Activated CD4-positive, alpha-beta memory T cell treated with anti-CD3 and anti-CD28 coated beads, Interleukin-2, amount 10 ng/mL, durations not matched to agents 7 days and 5 days (primary cell): ENCODE measurements around the gene PRAF2. TPM values are rescaled to one million over a fixed set of nuclear protein-coding genes. Genes with fewer than 3 reads are reported as not detected.

ENCODE experiments used
- CTCF ChIA-PET: fragments of 350-600 bp; sonication (Branson Sonifier 250); formaldehyde crosslinking; loops from one replicate; lab custom pipeline; 2021; ENCODE audit warnings: antibody characterized with exemption, inconsistent platforms; lab: Charles Lee
- POLR2A ChIA-PET: fragments of 350-600 bp; sonication (Branson Sonifier 250); formaldehyde crosslinking; loops from one replicate; lab custom pipeline; 2021; ENCODE audit warnings: antibody characterized with exemption; lab: Charles Lee
- DNase-seq: peaks from one replicate; pipeline ENCODE4 v3.0.0-alpha.2; 2020
- H3K27ac Mint-ChIP-seq: one replicate; pipeline ENCODE4 v1.8.0; 2021; ENCODE audit warnings: mild to moderate bottlenecking, mixed read lengths
- H3K27me3 Mint-ChIP-seq: one replicate; pipeline ENCODE4 v1.8.0; 2021; ENCODE audit warnings: mixed read lengths
- H3K36me3 Mint-ChIP-seq: one replicate; pipeline ENCODE4 v1.8.0; 2021; ENCODE audit warnings: low read depth, mixed read lengths
- H3K4me1 Mint-ChIP-seq: one replicate; pipeline ENCODE4 v1.8.0; 2021; ENCODE audit warnings: mixed read lengths
- H3K4me3 Mint-ChIP-seq: one replicate; pipeline ENCODE4 v1.8.0; 2021; ENCODE audit warnings: mild to moderate bottlenecking, mixed read lengths
- H3K9me3 Mint-ChIP-seq: one replicate; pipeline ENCODE4 v1.8.0; 2021; ENCODE audit warnings: mixed read lengths
- total RNA-seq, 2 experiments: library from RNA; stranded (reverse); gene quantifications; one replicate each; pipeline ENCODE4 v1.2.3, GENCODE V29; 2021

The PRAF2 gene
- total RNA-seq, 2 experiments from 2014 or later, result 21.1 to 23.9 TPM

- Mint-ChIP-seq H3K4me1 (peaks cover 28% of the 10 kb centered on the region), H3K36me3 (no peaks in the 10 kb centered on the region), H3K4me3 (peak overlapping the region; percentile 74), H3K9me3 (no peaks in the 10 kb centered on the region), H3K27me3 (no peaks in the 10 kb centered on the region), H3K27ac (peak overlapping the region; percentile 71)
- CTCF ChIA-PET, result no interaction called here
- POLR2A ChIA-PET, result no interaction called here
- DNase-seq, result no peak
Measured at GRCh38 chrX:49054073-49054762, 19.6 kb downstream of the PRAF2 start.

- H3K36me3 Mint-ChIP-seq, result no peaks in the 10 kb centered on the region
- ChIA-PET CTCF (interaction anchor here (0.5 kb wide), 1 partner anchor 43 kb away, joined by 3 read pairs; no protein-coding TSS in a partner anchor), POLR2A (interaction anchor here (0.7 kb wide), 1 partner anchor 10 kb away, joined by 3 read pairs; the partner anchor contains the start of gene TFE3)
- peaks cover 28% of the 10 kb centered on the region for H3K4me1 Mint-ChIP-seq
- no peaks in the 10 kb centered on the region for H3K9me3 Mint-ChIP-seq
- peak; percentile 74 for DNase-seq
- no peaks in the 10 kb centered on the region for H3K27me3 Mint-ChIP-seq
- peak overlapping the region; percentile 79 for H3K27ac Mint-ChIP-seq
- peak overlapping the region; percentile 74 for H3K4me3 Mint-ChIP-seq
Measured at GRCh38 chrX:49053223-49054072, 20.4 kb downstream of the PRAF2 start.

DNA sequence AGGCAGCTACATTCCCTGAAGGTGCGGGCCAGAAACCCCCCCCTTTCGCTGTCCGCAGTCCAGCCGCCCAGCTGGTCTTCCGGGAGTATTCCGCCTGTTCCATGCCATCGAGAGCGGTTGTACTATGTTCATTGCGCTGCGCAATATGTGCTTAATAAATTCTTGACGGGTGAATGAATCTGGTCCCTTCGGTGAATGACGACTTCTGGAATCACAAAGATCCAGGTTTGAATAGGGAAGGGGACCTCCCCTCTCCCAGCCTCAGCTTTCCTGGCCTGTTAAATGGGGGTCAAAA, 29.9 kb downstream of the PRAF2 start:
- H3K9me3 Mint-ChIP-seq, result no peaks in the 10 kb centered on the region
- no peak for DNase-seq
- H3K4me3 Mint-ChIP-seq, result peak overlapping the region; percentile 94
- H3K4me1 Mint-ChIP-seq, result peaks cover 35% of the 10 kb centered on the region
- H3K27me3 Mint-ChIP-seq, result peaks cover 2% of the 10 kb centered on the region
- H3K27ac Mint-ChIP-seq, result peak overlapping the region; percentile 78
- ChIA-PET CTCF (interaction anchor here (0.5 to 3.1 kb wide), 8 partner anchors 13 to 396 kb away, joined by 3 to 9 read pairs (median 3); partner anchors contain the start of genes HDAC6 and SLC35A2), POLR2A (interaction anchor here (0.7 to 3.7 kb wide), 5 partner anchors 9 to 120 kb away, joined by 3 to 26 read pairs (median 5); partner anchors contain the start of genes GRIPAP1, OTUD5 and WDR45)
- peaks cover 22% of the 10 kb centered on the region for H3K36me3 Mint-ChIP-seq

- Mint-ChIP-seq H3K36me3 (peaks cover 27% of the 10 kb centered on the region), H3K9me3 (no peaks in the 10 kb centered on the region), H3K27ac (peak within 1 kb of the TSS; percentile 93), H3K4me3 (peak within 1 kb of the TSS; percentile 94), H3K27me3 (peaks cover 2% of the 10 kb centered on the region), H3K4me1 (peaks cover 41% of the 10 kb centered on the region)
- ChIA-PET CTCF (interaction anchor here (0.5 to 3.1 kb wide), 11 partner anchors 13 to 395 kb away, joined by 3 to 9 read pairs (median 3); partner anchors contain the start of genes GRIPAP1, HDAC6 and SLC35A2), POLR2A (interaction anchor here (0.7 to 3.7 kb wide), 9 partner anchors 10 to 226 kb away, joined by 3 to 26 read pairs (median 3); partner anchors contain the start of genes GRIPAP1, OTUD5 and WDR45)
- DNase-seq, result peak; percentile 97
Measured at GRCh38 chrX:49043220-49043986, 30.4 kb downstream of the PRAF2 start, which contains the start of gene TFE3. TSS of gene TFE3 (minus strand) at chrX:49043357. CDS start at chrX:49043226, 131 bp downstream.

DNA sequence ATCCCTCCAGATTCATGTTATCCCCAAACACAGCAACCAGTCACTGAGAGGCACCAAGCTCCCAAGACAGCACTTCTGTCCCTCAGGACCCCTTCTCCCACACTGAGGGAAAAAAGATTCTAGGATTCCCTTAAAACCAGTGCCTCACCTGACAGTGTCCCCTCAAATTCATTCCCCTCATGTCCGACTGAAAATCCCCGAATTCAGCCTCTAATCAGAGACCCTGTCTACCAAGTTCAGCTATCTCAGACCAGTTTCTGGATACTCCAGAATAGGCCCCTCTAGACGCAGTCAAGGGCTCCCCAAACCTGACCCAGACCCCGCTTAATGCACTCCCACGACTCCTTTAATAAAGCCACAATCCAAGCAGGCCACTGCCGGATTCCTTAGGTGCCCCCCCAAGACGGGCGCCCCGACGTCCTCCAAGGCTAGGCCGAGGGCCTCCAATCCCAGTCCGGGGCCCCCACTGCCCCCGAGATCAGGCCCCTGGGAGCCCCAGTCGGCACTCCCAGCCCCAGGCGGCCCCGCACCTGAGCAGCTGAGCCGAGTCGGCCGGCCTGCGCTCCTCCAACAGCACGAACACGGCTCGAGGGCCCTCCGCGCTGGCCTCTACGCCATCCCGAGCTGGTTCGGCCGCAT, 31.1 kb downstream of the PRAF2 start:
- Mint-ChIP-seq H3K4me1 (peaks cover 43% of the 10 kb centered on the region), H3K9me3 (no peaks in the 10 kb centered on the region), H3K4me3 (peak overlapping the region; percentile 94), H3K27ac (peak overlapping the region; percentile 93), H3K27me3 (peaks cover 2% of the 10 kb centered on the region), H3K36me3 (peaks cover 31% of the 10 kb centered on the region)
- DNase-seq, result no peak
- ChIA-PET CTCF (interaction anchor here (0.5 to 3.1 kb wide), 6 partner anchors 9 to 151 kb away, joined by 3 to 9 read pairs (median 4); partner anchors contain the start of gene GRIPAP1), POLR2A (interaction anchor here (1.0 to 3.7 kb wide), 12 partner anchors 19 to 411 kb away, joined by 3 to 26 read pairs (median 3); partner anchors contain the start of genes GRIPAP1, OTUD5, PQBP1 and TIMM17B)

- Mint-ChIP-seq H3K27ac (peak overlapping the region; percentile 93), H3K9me3 (no peaks in the 10 kb centered on the region), H3K36me3 (peaks cover 36% of the 10 kb centered on the region), H3K27me3 (no peaks in the 10 kb centered on the region), H3K4me1 (peaks cover 43% of the 10 kb centered on the region), H3K4me3 (peak overlapping the region; percentile 94)
- DNase-seq, result no peak
- CTCF ChIA-PET, result interaction anchor here (1.0 to 3.1 kb wide), 5 partner anchors 10 to 393 kb away, joined by 3 to 9 read pairs (median 4); no protein-coding TSS in a partner anchor
- POLR2A ChIA-PET, result interaction anchor here (0.6 to 3.7 kb wide), 12 partner anchors 19 to 410 kb away, joined by 3 to 26 read pairs (median 3); partner anchors contain the start of genes GRIPAP1, OTUD5, PQBP1 and TIMM17B
Measured at GRCh38 chrX:49041744-49042580, 31.8 kb downstream of the PRAF2 start.

- Mint-ChIP-seq H3K27ac (peak overlapping the region; percentile 77), H3K4me3 (peak overlapping the region; percentile 58), H3K27me3 (no peaks in the 10 kb centered on the region), H3K36me3 (peaks cover 36% of the 10 kb centered on the region), H3K9me3 (no peaks in the 10 kb centered on the region), H3K4me1 (peaks cover 43% of the 10 kb centered on the region)
- DNase-seq, result no peak
- POLR2A ChIA-PET, result interaction anchor here (1.2 to 2.6 kb wide), 4 partner anchors 38 to 143 kb away, joined by 4 to 12 read pairs (median 6); partner anchors contain the start of genes GRIPAP1, OTUD5, PQBP1 and TIMM17B
- CTCF ChIA-PET, result interaction anchor here (2.4 kb wide), 1 partner anchor 149 kb away, joined by 7 read pairs; no protein-coding TSS in a partner anchor
Measured at GRCh38 chrX:49040376-49040955, 33.3 kb downstream of the PRAF2 start.

DNA sequence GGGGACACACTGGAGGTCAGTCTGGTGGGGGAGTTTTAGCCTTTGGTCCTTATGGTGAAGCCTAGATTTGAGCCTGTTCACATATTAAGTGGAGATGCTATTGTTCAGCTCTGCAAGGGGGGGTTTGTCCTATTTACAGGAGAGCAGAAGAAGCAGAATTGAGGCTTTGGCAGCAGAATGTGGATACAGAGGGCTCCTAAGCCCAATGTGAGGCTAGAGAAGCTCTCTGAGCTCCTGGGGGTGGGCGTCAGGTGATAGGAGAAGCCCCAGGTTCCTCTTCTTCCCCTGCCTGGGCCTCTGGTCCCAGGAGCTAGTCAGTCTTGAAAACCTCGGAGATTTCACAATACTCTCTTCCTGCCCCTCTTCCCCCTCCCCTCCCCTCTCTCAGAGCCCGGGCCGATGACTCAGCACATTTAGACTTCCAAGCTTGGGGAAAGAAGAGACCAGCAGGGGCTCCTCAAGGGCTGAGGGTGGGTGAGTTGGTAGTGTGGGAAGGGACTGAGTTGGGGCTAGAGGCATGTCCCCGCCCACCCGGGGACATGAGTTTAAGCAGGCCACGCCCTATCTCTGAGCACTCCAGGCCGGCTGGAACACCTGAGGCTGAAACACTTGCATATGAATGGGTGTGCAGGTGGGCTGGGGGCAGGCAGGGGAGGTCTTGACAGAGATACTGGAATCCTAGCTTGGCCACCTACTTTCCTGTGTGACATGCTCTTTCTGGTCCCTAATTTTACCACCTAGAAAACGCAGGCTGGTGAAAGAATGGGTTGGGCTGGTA, 34.0 kb downstream of the PRAF2 start:
- ChIA-PET POLR2A (interaction anchor here (0.8 to 2.6 kb wide), 4 partner anchors 21 to 142 kb away, joined by 4 to 12 read pairs (median 6); partner anchors contain the start of genes GRIPAP1, OTUD5, PQBP1 and TIMM17B), CTCF (no interaction called here)
- H3K27me3 Mint-ChIP-seq, result no peaks in the 10 kb centered on the region
- peak; percentile 53 for DNase-seq
- H3K36me3 Mint-ChIP-seq, result peaks cover 37% of the 10 kb centered on the region
- peak overlapping the region; percentile 58 for H3K4me3 Mint-ChIP-seq
- no peaks in the 10 kb centered on the region for H3K9me3 Mint-ChIP-seq
- peak overlapping the region; percentile 77 for H3K27ac Mint-ChIP-seq
- H3K4me1 Mint-ChIP-seq, result peaks cover 43% of the 10 kb centered on the region

DNA sequence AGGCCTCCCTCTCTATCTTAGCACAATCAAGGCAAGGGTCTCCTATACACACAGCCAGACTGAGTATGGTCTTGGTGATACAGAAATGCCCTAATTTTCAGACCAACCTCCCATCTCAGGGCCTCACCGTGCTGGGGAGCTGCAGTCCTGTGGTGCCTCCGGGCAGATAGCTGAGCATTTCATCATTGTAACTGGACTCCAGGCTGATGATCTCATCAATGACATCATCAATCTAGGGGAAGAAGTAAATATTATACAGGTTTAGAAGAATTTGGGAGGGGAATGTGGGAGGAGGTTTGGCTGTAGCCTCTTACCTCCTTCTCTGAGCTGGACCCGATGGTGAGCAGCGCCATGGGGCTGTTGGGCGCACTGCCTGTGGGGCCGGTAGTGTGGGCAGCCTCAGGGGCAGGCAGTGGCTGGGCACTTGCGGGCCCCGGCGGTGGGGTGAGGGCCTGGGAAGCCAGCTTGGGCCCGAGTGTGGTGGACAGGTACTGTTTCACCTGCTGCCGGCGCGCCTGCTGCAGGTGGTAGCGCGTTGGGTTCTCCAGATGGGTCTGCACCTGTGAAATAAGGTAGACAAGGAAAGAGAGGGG, 35.8 kb downstream of the PRAF2 start:
- ChIA-PET CTCF (no interaction called here), POLR2A (interaction anchor here (2.6 kb wide), 1 partner anchor 35 kb away, joined by 12 read pairs; the partner anchor contains the start of gene GRIPAP1)
- no peaks in the 10 kb centered on the region for H3K9me3 Mint-ChIP-seq
- no peak overlapping the region for H3K4me3 Mint-ChIP-seq
- H3K36me3 Mint-ChIP-seq, result peaks cover 52% of the 10 kb centered on the region
- no peaks in the 10 kb centered on the region for H3K27me3 Mint-ChIP-seq
- H3K4me1 Mint-ChIP-seq, result peaks cover 34% of the 10 kb centered on the region
- DNase-seq, result no peak
- peak overlapping the region; percentile 51 for H3K27ac Mint-ChIP-seq

GRCh38 chrX:49030283-49030682, 43.5 kb downstream of the PRAF2 start:
- Mint-ChIP-seq H3K9me3 (no peaks in the 10 kb centered on the region), H3K27me3 (no peaks in the 10 kb centered on the region), H3K36me3 (peaks cover 32% of the 10 kb centered on the region), H3K27ac (no peak overlapping the region), H3K4me1 (no peaks in the 10 kb centered on the region), H3K4me3 (no peak overlapping the region)
- CTCF ChIA-PET, result no interaction called here
- DNase-seq, result no peak
- POLR2A ChIA-PET, result no interaction called here
